Activated CD8-positive, alpha-beta T cell treated with anti-CD3 and anti-CD28 coated beads, Interleukin-2, amount 10 ng/mL, durations not matched to agents 7 days and 5 days (primary cell): Measurements from ENCODE around the gene TBXAS1. TPM values are rescaled to one million over a fixed set of nuclear protein-coding genes. Genes with fewer than 3 reads are reported as not detected.

Source experiments
- ATAC-seq: fragments of 150-1000 bp; cut with Tn5 transposase; one replicate; pipeline ENCODE4 v1.10.0; 2021; ENCODE audit warnings: moderate library complexity
- CTCF ChIA-PET: fragments of 350-600 bp; sonication (Branson Sonifier 250); formaldehyde crosslinking; loops from one replicate; lab custom pipeline; 2021; ENCODE audit warnings: antibody characterized with exemption; lab: Charles Lee
- POLR2A ChIA-PET: fragments of 350-600 bp; sonication (Branson Sonifier 250); formaldehyde crosslinking; loops from one replicate; lab custom pipeline; 2021; ENCODE audit warnings: antibody characterized with exemption; lab: Charles Lee
- DNase-seq: peaks from one replicate; pipeline ENCODE4 v3.0.0-alpha.2; 2020
- H3K27ac Mint-ChIP-seq: one replicate; pipeline ENCODE4 v1.8.0; 2021; ENCODE audit warnings: mild to moderate bottlenecking, mixed read lengths
- H3K27me3 Mint-ChIP-seq: one replicate; pipeline ENCODE4 v1.8.0; 2021; ENCODE audit warnings: low read depth, mixed read lengths
- H3K36me3 Mint-ChIP-seq: one replicate; pipeline ENCODE4 v1.8.0; 2021; ENCODE audit warnings: low read depth, mixed read lengths
- H3K4me1 Mint-ChIP-seq: one replicate; pipeline ENCODE4 v1.8.0; 2021; ENCODE audit warnings: low read depth, mixed read lengths
- H3K4me3 Mint-ChIP-seq: one replicate; pipeline ENCODE4 v1.8.0; 2021; ENCODE audit warnings: mild to moderate bottlenecking, mixed read lengths
- H3K9me3 Mint-ChIP-seq: one replicate; pipeline ENCODE4 v1.8.0; 2022; ENCODE audit warnings: mixed read lengths; ENCODE audit not compliant: insufficient read depth
- total RNA-seq, 2 experiments: library from RNA; stranded (reverse); gene quantifications; one replicate each; pipeline ENCODE4 v1.2.3, GENCODE V29; 2021

TBXAS1 gene
- total RNA-seq, 2 experiments from 2014 or later, result 1.6 to 2.0 TPM

DNA sequence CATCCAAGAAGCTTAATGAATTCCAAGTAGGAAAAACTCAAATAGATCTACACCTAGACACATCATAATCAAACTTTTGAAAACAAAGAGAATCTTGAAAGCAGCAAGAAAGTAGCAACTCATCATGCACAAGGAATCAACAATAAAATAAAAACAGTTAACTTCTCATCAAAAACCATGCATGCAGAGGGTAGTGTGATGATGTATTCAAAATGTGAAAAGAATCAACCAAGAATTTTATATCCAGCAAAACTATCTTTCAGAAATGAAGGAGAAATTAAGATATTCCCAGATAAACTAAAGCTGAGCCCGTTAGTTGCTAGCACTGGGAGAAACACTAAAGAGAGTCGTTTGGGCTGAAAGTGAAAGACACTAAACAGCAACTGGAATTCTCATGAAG, 238.0 kb downstream of the TBXAS1 start:
- DNase-seq (no peak), ATAC-seq (no peak)
- POLR2A ChIA-PET, result no interaction called here
- H3K36me3 Mint-ChIP-seq, result peaks cover 22% of the 10 kb centered on the region
- H3K9me3 Mint-ChIP-seq, result peaks cover 36% of the 10 kb centered on the region
- H3K4me3 Mint-ChIP-seq, result no peak overlapping the region
- H3K4me1 Mint-ChIP-seq, result peaks cover 16% of the 10 kb centered on the region
- CTCF ChIA-PET, result interaction anchor here (1.0 kb wide), 1 partner anchor 10 kb away, joined by 3 read pairs; no protein-coding TSS in a partner anchor
- peaks cover under 1% of the 10 kb centered on the region for H3K27me3 Mint-ChIP-seq
- H3K27ac Mint-ChIP-seq, result no peak overlapping the region

DNA sequence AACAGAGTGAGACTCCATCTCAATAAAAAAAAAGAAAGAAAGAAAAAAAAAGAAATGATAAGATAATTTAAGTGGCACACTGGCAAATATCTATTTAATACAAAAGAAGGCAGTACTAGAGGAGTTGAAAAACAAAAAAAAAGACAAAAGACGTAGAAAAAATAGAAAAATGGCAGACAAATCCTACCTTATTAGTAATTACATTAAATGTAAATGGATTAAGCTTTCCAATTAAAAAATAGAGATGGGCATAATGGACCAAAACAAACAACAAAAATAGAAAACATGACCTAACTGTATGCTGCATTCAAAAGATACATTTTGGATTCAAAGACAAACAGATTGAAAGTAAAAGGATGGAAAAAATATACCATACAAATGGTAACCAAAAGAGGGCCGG, 239.0 kb downstream of the TBXAS1 start:
- peaks cover 20% of the 10 kb centered on the region for H3K36me3 Mint-ChIP-seq
- no peak for DNase-seq
- peaks cover 3% of the 10 kb centered on the region for H3K27me3 Mint-ChIP-seq
- H3K9me3 Mint-ChIP-seq, result peaks cover 36% of the 10 kb centered on the region
- H3K4me1 Mint-ChIP-seq, result peaks cover 16% of the 10 kb centered on the region
- POLR2A ChIA-PET, result no interaction called here
- no peak overlapping the region for H3K27ac Mint-ChIP-seq
- ATAC-seq, result no peak
- CTCF ChIA-PET, result interaction anchor here (1.0 kb wide), 1 partner anchor 11 kb away, joined by 3 read pairs; no protein-coding TSS in a partner anchor
- no peak overlapping the region for H3K4me3 Mint-ChIP-seq

DNA sequence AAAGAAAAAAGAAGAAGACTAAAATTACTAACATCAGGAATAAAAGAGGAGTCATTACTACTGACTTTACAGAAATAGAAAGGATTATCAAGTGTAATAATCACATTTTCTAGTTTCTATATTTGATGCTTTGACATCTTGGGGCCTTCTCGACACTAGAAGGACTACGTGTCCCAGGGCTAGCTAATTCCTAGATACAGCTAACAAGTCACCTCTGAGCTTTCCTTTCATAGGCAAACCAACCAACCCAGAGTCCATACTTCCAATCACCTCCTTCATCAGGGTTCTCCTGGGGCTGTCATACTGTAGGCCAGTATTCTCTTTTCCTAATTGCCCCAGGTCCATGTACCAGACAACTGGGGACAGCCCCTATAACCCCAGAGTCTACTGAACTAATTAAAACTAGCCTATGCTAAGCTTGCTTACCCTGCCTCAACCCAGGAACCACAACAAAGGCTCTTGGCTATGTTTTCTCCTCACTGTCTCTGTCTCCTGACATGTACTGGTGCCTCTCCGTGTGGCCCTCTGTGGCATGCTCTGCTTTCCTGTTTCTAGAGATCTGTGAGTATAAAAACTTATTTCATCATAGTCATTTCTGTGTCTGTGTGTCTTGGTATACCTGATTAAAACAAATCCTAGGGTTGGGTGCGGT, 240.4 kb downstream of the TBXAS1 start:
- H3K9me3 Mint-ChIP-seq, result peaks cover 36% of the 10 kb centered on the region
- H3K27me3 Mint-ChIP-seq, result peaks cover 5% of the 10 kb centered on the region
- peaks cover 7% of the 10 kb centered on the region for H3K4me1 Mint-ChIP-seq
- H3K4me3 Mint-ChIP-seq, result no peak overlapping the region
- no peak for DNase-seq
- no peak overlapping the region for H3K27ac Mint-ChIP-seq
- peak; percentile 64 for ATAC-seq
- ChIA-PET POLR2A (interaction anchor here (0.6 kb wide), 1 partner anchor 354 kb away, joined by 4 read pairs; no protein-coding TSS in a partner anchor), CTCF (no interaction called here)
- peaks cover 16% of the 10 kb centered on the region for H3K36me3 Mint-ChIP-seq

Other genes with a start within 250 kb of the TBXAS1 start
- 10 to 100 TPM; 17.0 to 17.2 TPM for gene HIPK2, start 51.3 kb upstream of the TBXAS1 start, total RNA-seq
- gene PARP12, start 233.7 kb downstream of the TBXAS1 start, total RNA-seq, result 10 to 100 TPM; 96.9 to 98.3 TPM